T-cell (primary cell): Measurements from ENCODE around the gene FOXD3. TPM values are rescaled to one million over a fixed set of nuclear protein-coding genes. Genes with fewer than 3 reads are reported as not detected.
A peak's percentile ranks its signal among the peaks of the same experiment; 100 is the strongest.

Experiments used
- ATAC-seq, 4 experiments: fragments of 200-7000 bp in 3 of 4; fragments of 150-1000 bp in 1 of 4; cut with Tn5 transposase; replicated peaks in 1 of 4; 1 replicate in 3 of 4; 2 replicates in 1 of 4; pipeline ENCODE4 v1.10.0; 2021; ENCODE audit warnings: moderate library complexity in 3 of 4, mild to moderate bottlenecking in 2 of 4, moderate number of reproducible peaks in 1 of 4
- CTCF ChIA-PET, 2 donors: fragments of 300-600 bp; sonication (Branson Sonifier 250); formaldehyde crosslinking; loops; one replicate each; lab custom pipeline; 2022; ENCODE audit warnings: antibody characterized with exemption in 2 of 2; lab: Charles Lee
- POLR2A ChIA-PET, 2 donors: fragments of 300-600 bp; sonication (Branson Sonifier 250); formaldehyde crosslinking; loops; one replicate each; lab custom pipeline; 2022; ENCODE audit warnings: antibody characterized with exemption in 2 of 2; lab: Charles Lee
- DNase-seq, 35 experiments: peaks; one replicate each; pipeline versions ENCODE4 v3.0.0 to v3.0.0-alpha.2; 2013 to 2023
- H3K27ac ChIP-seq: one replicate; pipeline ENCODE4 v1.5.1; 2013; ENCODE audit warnings: low read length
- H3K27me3 ChIP-seq, 2 experiments: replicated peaks in 1 of 2; 1 replicate in 1 of 2; 2 replicates in 1 of 2; pipeline versions ENCODE4 v1.6.1 to v1.7.0; 2013; ENCODE audit warnings: low read length in 1 of 2, mixed read lengths in 1 of 2; ENCODE audit not compliant: control insufficient read depth in 2 of 2, insufficient read depth in 2 of 2; ENCODE audit errors: extremely low read depth in 1 of 2
- H3K36me3 ChIP-seq, 2 donors: 1 replicate in 1 of 2; 2 replicates in 1 of 2; pipeline versions ENCODE4 v1.6.1 to v1.7.0; 2013; ENCODE audit warnings: low read length in 1 of 2; ENCODE audit not compliant: control insufficient read depth in 2 of 2, insufficient read depth in 1 of 2; ENCODE audit errors: extremely low read depth in 1 of 2
- H3K4me1 ChIP-seq, 2 experiments: 1 replicate in 1 of 2; 2 replicates in 1 of 2; pipeline versions ENCODE4 v1.6.1 to v1.7.0; 2013; ENCODE audit warnings: low read length in 2 of 2, mixed read lengths in 1 of 2; ENCODE audit not compliant: insufficient read depth in 2 of 2, control insufficient read depth in 1 of 2; ENCODE audit errors: extremely low read depth in 1 of 2
- H3K4me3 ChIP-seq, 2 donors: 1 replicate in 1 of 2; 2 replicates in 1 of 2; pipeline versions ENCODE4 v1.5.1 to v1.7.0; 2013; ENCODE audit warnings: mild to moderate bottlenecking in 2 of 2, low read length in 1 of 2, moderate library complexity in 1 of 2; ENCODE audit not compliant: control insufficient read depth in 1 of 2; ENCODE audit errors: extremely low read depth in 1 of 2
- H3K9me3 ChIP-seq: 2 replicates; pipeline ENCODE4 v1.7.0; 2013
- H3K27ac Mint-ChIP-seq, 2 donors: one replicate each; pipeline ENCODE4 v1.8.0; 2020 to 2021; ENCODE audit warnings: mild to moderate bottlenecking in 2 of 2, mixed read lengths in 2 of 2
- H3K27me3 Mint-ChIP-seq, 2 donors: one replicate each; pipeline ENCODE4 v1.8.0; 2021 to 2022; ENCODE audit warnings: mixed read lengths in 2 of 2
- H3K36me3 Mint-ChIP-seq: one replicate; pipeline ENCODE4 v1.8.0; 2021; ENCODE audit warnings: mixed read lengths
- H3K4me1 Mint-ChIP-seq, 3 donors: one replicate each; pipeline ENCODE4 v1.8.0; 2020 to 2022; ENCODE audit warnings: mixed read lengths in 3 of 3, mild to moderate bottlenecking in 1 of 3
- H3K4me3 Mint-ChIP-seq, 3 donors: one replicate each; pipeline ENCODE4 v1.8.0; 2020 to 2022; ENCODE audit warnings: mild to moderate bottlenecking in 3 of 3, mixed read lengths in 3 of 3, moderate library complexity in 3 of 3
- H3K9me3 Mint-ChIP-seq, 3 donors: one replicate each; pipeline ENCODE4 v1.8.0; 2020 to 2022; ENCODE audit warnings: mixed read lengths in 3 of 3
- WGBS: methylation state at CpG from one replicate; pipeline ENCODE4 v1.1.5; 2013; ENCODE audit warnings: missing lambda C conversion rate; ENCODE audit not compliant: insufficient coverage; 5-methylcytosine and 5-hydroxymethylcytosine counted together
- total RNA-seq, 35 experiments: library from RNA in 6 of 35; stranded (reverse) in 6 of 35; fragments of 120-200 nt in 1 of 35; gene quantifications; one replicate each; pipeline versions ENCODE4 v1.2.1 to v1.2.4 and lab custom pipeline; 2013 to 2026

The FOXD3 gene
- total RNA-seq, result not detected
- total RNA-seq (2013), result not detected
- 0 to 0.19 (median 0) reads per million in 29 experiments for total RNA-seq (lab: John Stamatoyannopoulos, UW)

- Mint-ChIP-seq H3K4me3 (peak within 1 kb of the TSS; percentile 70 to 75 (median 72)), H3K27me3 (peaks cover 56 to 75% of the 10 kb centered on the region in 2 donors), H3K4me1 (peaks cover 39 to 47% (median 47%) of the 10 kb centered on the region in 3 donors), H3K27ac (peak within 1 kb of the TSS; percentile 69 to 79), H3K9me3 (peaks cover 6 to 15% (median 6%) of the 10 kb centered on the region in 3 donors), H3K36me3 (peaks cover 15% of the 10 kb centered on the region)
- Histone ChIP-seq H3K4me3 (peak within 1 kb of the TSS; percentile 32 to 75), H3K27me3 (peaks cover 23 to 87% of the 10 kb centered on the region in 2 experiments), H3K36me3 (no peaks in the 10 kb centered on the region), H3K9me3 (no peaks in the 10 kb centered on the region), H3K27ac (no peak within 1 kb of the TSS), H3K4me1 (peaks cover 14 to 58% of the 10 kb centered on the region in 2 experiments)
- peak in 3 of 4 experiments; percentile 28 to 43 (median 33) for ATAC-seq
- WGBS, result 7% methylated on average over 68 of the region's 85 CpGs
- ChIA-PET CTCF (no interaction called here), POLR2A (no interaction called here)
- DNase-seq, result peak in 2 of 35 experiments; percentile 11 to 40
Measured at GRCh38 chr1:63322114-63322943, at the start of gene FOXD3. Gene FOXD3 (plus strand): TSS chr1:63322567. CDS start chr1:63323059, 492 bp downstream.

- ATAC-seq, result no peak
- POLR2A ChIA-PET, result no interaction called here
Measured at GRCh38 chr1:63272811-63273210, 49.6 kb upstream of the FOXD3 start.

GRCh38 chr1:63274371-63274770 lies 48.0 kb upstream of the FOXD3 start:
- CTCF ChIA-PET, result no interaction called here
- ATAC-seq (no peak), DNase-seq (no peak)
- Histone ChIP-seq H3K4me1 (no peaks in the 10 kb centered on the region), H3K9me3 (no peaks in the 10 kb centered on the region), H3K4me3 (no peak overlapping the region), H3K36me3 (no peaks in the 10 kb centered on the region), H3K27me3 (peaks cover 0 to 5% of the 10 kb centered on the region in 2 experiments), H3K27ac (no peak overlapping the region)
- no peaks in the 10 kb centered on the region for H3K9me3 Mint-ChIP-seq
- no peak overlapping the region for H3K27ac Mint-ChIP-seq
- no peaks in the 10 kb centered on the region for H3K4me1 Mint-ChIP-seq
- POLR2A ChIA-PET, result interaction anchor here in 1 of 2 donors (0.6 kb wide), 1 partner anchor 187 kb away, joined by 3 read pairs; no protein-coding TSS in a partner anchor
- H3K36me3 Mint-ChIP-seq, result no peaks in the 10 kb centered on the region
- no peak overlapping the region for H3K4me3 Mint-ChIP-seq
- peaks cover 13 to 19% of the 10 kb centered on the region in 2 donors for H3K27me3 Mint-ChIP-seq

More at GRCh38 chr1:63272811-63273210, 49.6 kb upstream of the FOXD3 start:
- Histone ChIP-seq H3K27me3 (peaks cover 0 to 5% of the 10 kb centered on the region in 2 experiments), H3K4me3 (no peak overlapping the region), H3K9me3 (no peaks in the 10 kb centered on the region), H3K36me3 (no peaks in the 10 kb centered on the region), H3K4me1 (no peaks in the 10 kb centered on the region), H3K27ac (no peak overlapping the region)
- WGBS, result 80% methylated on average over 1 of the region's 2 CpGs
- Mint-ChIP-seq H3K27ac (no peak overlapping the region), H3K4me3 (no peak overlapping the region), H3K27me3 (peaks cover 17 to 24% of the 10 kb centered on the region in 2 donors), H3K9me3 (no peaks in the 10 kb centered on the region), H3K36me3 (no peaks in the 10 kb centered on the region), H3K4me1 (no peaks in the 10 kb centered on the region)
- no peak for DNase-seq
- CTCF ChIA-PET, result no interaction called here

GRCh38 chr1:63274979-63275378 lies 47.4 kb upstream of the FOXD3 start:
- H3K4me1 ChIP-seq, result no peaks in the 10 kb centered on the region
- no peak overlapping the region for H3K27ac ChIP-seq
- H3K9me3 ChIP-seq, result no peaks in the 10 kb centered on the region
- no peak for ATAC-seq
- H3K36me3 ChIP-seq, result no peaks in the 10 kb centered on the region
- ChIA-PET POLR2A (no interaction called here), CTCF (no interaction called here)
- H3K4me1 Mint-ChIP-seq, result no peaks in the 10 kb centered on the region
- H3K4me3 ChIP-seq, result no peak overlapping the region
- no peak for DNase-seq
- H3K36me3 Mint-ChIP-seq, result no peaks in the 10 kb centered on the region
- no CpG with 5 or more reads among the region's 2 CpGs for WGBS
- H3K27me3 ChIP-seq, result peaks cover 0 to 5% of the 10 kb centered on the region in 2 experiments
- H3K9me3 Mint-ChIP-seq, result no peaks in the 10 kb centered on the region
- no peak overlapping the region for H3K27ac Mint-ChIP-seq
- H3K27me3 Mint-ChIP-seq, result peaks cover 11 to 19% of the 10 kb centered on the region in 2 donors
- H3K4me3 Mint-ChIP-seq, result no peak overlapping the region

DNA sequence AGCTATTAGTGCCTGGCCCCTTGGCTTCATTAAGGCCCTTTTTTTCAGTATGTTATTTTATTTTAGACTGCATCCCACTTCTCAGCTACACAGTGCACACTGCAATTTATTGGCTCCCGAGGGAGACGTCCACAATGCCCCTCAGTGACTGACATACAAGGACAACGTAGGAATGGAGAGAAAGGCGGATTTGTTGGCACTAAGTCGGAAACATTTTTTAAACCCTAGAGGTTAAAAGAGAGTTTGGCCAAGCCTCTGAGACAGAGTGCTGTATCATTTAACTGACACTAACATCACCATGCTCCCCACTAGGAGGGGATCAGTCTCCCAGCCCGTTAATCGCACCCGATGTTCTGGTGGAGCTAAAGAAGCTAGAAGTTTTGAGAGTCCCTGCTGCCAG lies 45.7 kb upstream of the FOXD3 start:
- Histone ChIP-seq H3K4me3 (no peak overlapping the region), H3K27me3 (no peaks in the 10 kb centered on the region), H3K4me1 (no peaks in the 10 kb centered on the region), H3K36me3 (no peaks in the 10 kb centered on the region), H3K9me3 (no peaks in the 10 kb centered on the region), H3K27ac (no peak overlapping the region)
- ChIA-PET CTCF (no interaction called here), POLR2A (no interaction called here)
- DNase-seq (no peak), ATAC-seq (no peak)
- H3K4me3 Mint-ChIP-seq, result no peak overlapping the region
- no peak overlapping the region for H3K27ac Mint-ChIP-seq
- no peaks in the 10 kb centered on the region for H3K4me1 Mint-ChIP-seq
- H3K27me3 Mint-ChIP-seq, result peaks cover 13 to 19% of the 10 kb centered on the region in 2 donors
- H3K36me3 Mint-ChIP-seq, result no peaks in the 10 kb centered on the region
- 80% methylated on average over 2 of the region's 8 CpGs for WGBS
- no peaks in the 10 kb centered on the region for H3K9me3 Mint-ChIP-seq

DNA sequence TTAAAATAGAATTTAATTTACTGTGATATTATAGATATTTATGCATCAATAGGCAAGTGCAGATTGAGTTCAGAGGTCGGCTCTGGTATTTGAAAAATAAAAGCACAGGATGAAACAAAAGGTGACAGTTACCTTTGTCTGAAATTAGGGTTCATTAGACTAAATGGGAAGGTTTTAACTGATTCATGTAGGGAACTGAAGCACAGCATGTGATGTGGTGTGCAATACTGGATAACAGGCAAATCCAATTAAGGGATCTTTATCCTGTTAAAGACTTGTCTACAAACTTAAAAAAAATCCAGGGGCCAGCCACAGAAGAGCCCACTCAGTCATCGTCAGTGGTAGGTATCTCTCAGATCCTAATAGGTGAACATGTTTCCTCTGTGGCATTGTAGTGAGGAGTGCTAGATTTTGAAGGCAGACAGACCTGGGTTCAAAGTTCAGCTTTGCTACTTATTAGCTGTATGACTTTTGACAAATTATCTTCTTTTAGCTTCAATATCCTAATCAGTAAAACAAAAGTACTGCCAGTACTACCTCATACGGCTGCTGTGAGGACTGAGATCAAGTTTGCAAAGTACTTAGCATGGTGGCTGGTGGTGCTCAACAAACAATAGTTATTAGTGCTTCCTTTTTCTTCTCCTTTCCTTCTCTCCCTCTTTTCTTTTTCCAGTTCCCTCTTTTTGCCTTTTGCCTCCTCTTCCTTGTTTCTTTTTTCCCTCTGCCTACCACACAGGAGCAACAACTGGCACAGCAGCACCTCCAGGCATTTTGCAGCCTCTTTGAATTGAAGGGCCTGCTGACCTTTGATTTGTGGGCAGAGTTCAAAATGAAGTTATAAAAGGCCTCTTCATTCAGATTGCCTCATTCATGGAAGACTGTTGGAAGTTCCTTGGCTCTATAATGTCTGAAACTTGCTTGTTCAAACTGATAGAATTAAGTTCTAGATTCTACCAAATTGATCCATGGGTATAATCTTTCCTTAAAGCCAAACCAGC lies 44.9 kb upstream of the FOXD3 start:
- Mint-ChIP-seq H3K27me3 (peaks cover 11 to 21% of the 10 kb centered on the region in 2 donors), H3K4me1 (no peaks in the 10 kb centered on the region)

More for the DNA sequence above, 44.9 kb upstream of the FOXD3 start:
- H3K4me1 ChIP-seq, result no peaks in the 10 kb centered on the region
- H3K27ac Mint-ChIP-seq, result no peak overlapping the region
- no peaks in the 10 kb centered on the region for H3K36me3 Mint-ChIP-seq
- no peak overlapping the region for H3K4me3 ChIP-seq
- ChIA-PET POLR2A (no interaction called here), CTCF (interaction anchor here in 1 of 2 donors (0.6 kb wide), 1 partner anchor 91 kb away, joined by 3 read pairs; no protein-coding TSS in a partner anchor)
- H3K4me3 Mint-ChIP-seq, result no peak overlapping the region
- no peaks in the 10 kb centered on the region for H3K9me3 Mint-ChIP-seq
- ATAC-seq (no peak), DNase-seq (no peak)
- H3K9me3 ChIP-seq, result no peaks in the 10 kb centered on the region
- no CpG with 5 or more reads among the region's 3 CpGs for WGBS
- H3K27me3 ChIP-seq, result no peaks in the 10 kb centered on the region
- no peaks in the 10 kb centered on the region for H3K36me3 ChIP-seq
- H3K27ac ChIP-seq, result no peak overlapping the region
